ENCODE measurements around the gene KIAA2012. TPM values are rescaled to one million over a fixed set of nuclear protein-coding genes. Genes with fewer than 3 reads are reported as not detected.

KIAA2012 gene
- total and polyA plus RNA-seq, 2 donors (not counting 1 experiment from before 2014, with no cell fraction given), result not detected

- Histone ChIP-seq H3K27me3 (replicated peaks in 1 of 4; ENCODE audit: control extremely low read depth in 1 of 4, control insufficient read depth in 3 of 4, insufficient read depth in 4 of 4, low read length in 3 of 4) (no peaks in the 10 kb centered on the region), H3K4me3 (ENCODE audit: control extremely low read depth in 1 of 5, extremely low read depth in 1 of 5, insufficient read depth in 1 of 5, low read depth in 2 of 5, low read length in 4 of 5) (no peak overlapping the region), H3K9me3 (ENCODE audit: control extremely low read depth in 1 of 3, control insufficient read depth in 2 of 3, insufficient read depth in 1 of 3, low read length in 2 of 3) (no peaks in the 10 kb centered on the region), H3K36me3 (replicated peaks in 1 of 2; ENCODE audit: control extremely low read depth in 1 of 2, control insufficient read depth in 1 of 2, extremely low read depth in 1 of 2, insufficient read depth in 2 of 2, low read length in 1 of 2) (peaks cover 2 to 19% of the 10 kb centered on the region in 2 experiments), H3K79me2 (ENCODE audit: control insufficient read depth, insufficient read depth, low read length) (peaks cover 74% of the 10 kb centered on the region), H4K20me1 (ENCODE audit: control insufficient read depth, insufficient read depth, low read length, poor library complexity, severe bottlenecking) (peaks cover 53% of the 10 kb centered on the region), H3K4me1 (ENCODE audit: control insufficient read depth in 2 of 2, insufficient read depth in 2 of 2, low read length in 2 of 2) (no peaks in the 10 kb centered on the region), H3K9ac (ENCODE audit: low read length) (no peak overlapping the region), H3K27ac (ENCODE audit: low read length in 2 of 2) (no peak overlapping the region), H3K4me2 (replicated peaks; ENCODE audit: low read depth, low read length, poor library complexity, severe bottlenecking) (no peak overlapping the region), H2AFZ (ENCODE audit: insufficient read depth, low read depth, low read length, poor library complexity, severe bottlenecking) (no peak overlapping the region)
- H3K27ac Mint-ChIP-seq, result no peak overlapping the region
- 100% methylated on average over 1 of the region's 1 CpG for WGBS (ENCODE audit: insufficient coverage)
- ATAC-seq (ENCODE audit: low read depth) (no peak), DNase-seq (no peak)
- intact Hi-C loops (cut with micrococcal nuclease), result no loop called here
- ChIA-PET POLR2A (no interaction called here), CTCF (interaction anchor here (1.1 kb wide), 1 partner anchor 12 kb away, joined by 3 read pairs; no protein-coding TSS in a partner anchor)
- no peaks in the 10 kb centered on the region for H3K9me3 Mint-ChIP-seq (ENCODE audit: insufficient read depth)
- peaks cover 16% of the 10 kb centered on the region for H3K4me1 Mint-ChIP-seq
- no peak overlapping the region for H3K4me3 Mint-ChIP-seq
- H3K27me3 Mint-ChIP-seq, result no peaks in the 10 kb centered on the region
- TF ChIP-seq CTCF (IDR thresholded peaks at IDR 0.05) (no peak), EZH2 (IDR thresholded peaks at IDR 0.05; ENCODE audit: borderline replicate concordance, insufficient read depth, low read depth, low read length, poor library complexity, severe bottlenecking) (no peak)
Measured at GRCh38 chr2:202221873-202222272, 148.8 kb downstream of the KIAA2012 start.

DNA sequence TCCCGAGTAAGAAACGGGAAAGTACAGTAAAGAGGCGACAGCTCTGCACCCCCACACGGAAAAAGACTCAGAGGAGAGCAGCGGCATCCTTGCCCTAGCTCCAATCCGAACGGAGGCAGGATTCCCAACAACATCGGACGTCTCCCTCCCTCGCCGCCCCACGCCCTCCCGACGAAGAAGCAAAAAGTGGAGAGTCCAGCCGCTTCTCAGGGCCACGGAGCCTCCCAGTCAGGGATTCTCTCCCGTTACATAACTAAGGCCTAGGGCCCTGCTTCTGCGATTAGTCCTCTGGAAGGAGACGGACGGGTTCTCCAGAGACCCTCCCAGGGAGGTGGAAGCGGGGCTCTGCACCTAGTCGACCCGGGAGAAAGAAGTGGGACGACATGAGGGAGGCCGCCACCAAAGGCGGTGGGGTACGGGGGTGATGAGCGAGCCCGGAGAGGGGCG is 164.8 kb downstream of the KIAA2012 start:
- H3K27me3 ChIP-seq (replicated peaks in 1 of 4; ENCODE audit: control extremely low read depth in 1 of 4, control insufficient read depth in 3 of 4, insufficient read depth in 4 of 4, low read length in 3 of 4), result no peaks in the 10 kb centered on the region
- TF ChIP-seq EZH2 (IDR thresholded peaks at IDR 0.05; ENCODE audit: borderline replicate concordance, insufficient read depth, low read depth, low read length, poor library complexity, severe bottlenecking) (no peak), CTCF (IDR thresholded peaks at IDR 0.05) (no peak)
- peak overlapping the region; percentile 100 for H2AFZ ChIP-seq (ENCODE audit: insufficient read depth, low read depth, low read length, poor library complexity, severe bottlenecking)
- ATAC-seq (ENCODE audit: low read depth) (peak; percentile 39), DNase-seq (no peak)
- peak overlapping the region; percentile 96 for H3K4me3 Mint-ChIP-seq
- no peaks in the 10 kb centered on the region for H3K9me3 Mint-ChIP-seq (ENCODE audit: insufficient read depth)
- no peaks in the 10 kb centered on the region for H3K9me3 ChIP-seq (ENCODE audit: control extremely low read depth in 1 of 3, control insufficient read depth in 2 of 3, insufficient read depth in 1 of 3, low read length in 2 of 3)
- peak overlapping the region; percentile 88 for H3K27ac Mint-ChIP-seq
- peaks cover 15% of the 10 kb centered on the region for H4K20me1 ChIP-seq (ENCODE audit: control insufficient read depth, insufficient read depth, low read length, poor library complexity, severe bottlenecking)
- peaks cover 14 to 21% of the 10 kb centered on the region in 2 donors for H3K4me1 ChIP-seq (ENCODE audit: control insufficient read depth in 2 of 2, insufficient read depth in 2 of 2, low read length in 2 of 2)
- peak overlapping the region; percentile 54 to 88 (median 83) for H3K4me3 ChIP-seq (ENCODE audit: control extremely low read depth in 1 of 5, extremely low read depth in 1 of 5, insufficient read depth in 1 of 5, low read depth in 2 of 5, low read length in 4 of 5)
- ChIA-PET POLR2A (interaction anchor here (0.7 kb wide), 1 partner anchor 29 kb away, joined by 3 read pairs; no protein-coding TSS in a partner anchor), CTCF (no interaction called here)
- peaks cover 65% of the 10 kb centered on the region for H3K79me2 ChIP-seq (ENCODE audit: control insufficient read depth, insufficient read depth, low read length)
- H3K4me2 ChIP-seq (replicated peaks; ENCODE audit: low read depth, low read length, poor library complexity, severe bottlenecking), result peak overlapping the region; percentile 74
- peak overlapping the region; percentile 78 to 89 for H3K27ac ChIP-seq (ENCODE audit: low read length in 2 of 2)
- no peaks in the 10 kb centered on the region for H3K27me3 Mint-ChIP-seq
- H3K9ac ChIP-seq (ENCODE audit: low read length), result peak overlapping the region; percentile 70
- intact Hi-C loops (cut with micrococcal nuclease), result loop anchor here (1.0 to 10.0 kb wide), 5 partner anchors 27 to 787 kb away; partner anchors contain the start of genes ALS2, BMPR2, FZD7 and NOP58
- H3K4me1 Mint-ChIP-seq, result peaks cover 39% of the 10 kb centered on the region
- H3K36me3 ChIP-seq (replicated peaks in 1 of 2; ENCODE audit: control extremely low read depth in 1 of 2, control insufficient read depth in 1 of 2, extremely low read depth in 1 of 2, insufficient read depth in 2 of 2, low read length in 1 of 2), result no peaks in the 10 kb centered on the region
- WGBS (ENCODE audit: insufficient coverage), result under 1% methylated on average over 30 of the region's 30 CpGs

Measured in B cell (primary cell).